HG03575 (cell line): Measurements from ENCODE around the gene KNDC1.
"Not testable (repeated sequence)": the region's sequence is repeated elsewhere in the genome, so short reads cannot be mapped to it uniquely, and the experiment has no call there.

Source experiments
- ATAC-seq: cut with Tn5 transposase; IDR thresholded peaks from one replicate; pipeline ENCODE4 v1.9.1; 2021; ENCODE audit not compliant: unreplicated experiment, insufficient number of reproducible peaks, low FRiP score; ENCODE audit errors: extremely low read depth

The KNDC1 gene

DNA sequence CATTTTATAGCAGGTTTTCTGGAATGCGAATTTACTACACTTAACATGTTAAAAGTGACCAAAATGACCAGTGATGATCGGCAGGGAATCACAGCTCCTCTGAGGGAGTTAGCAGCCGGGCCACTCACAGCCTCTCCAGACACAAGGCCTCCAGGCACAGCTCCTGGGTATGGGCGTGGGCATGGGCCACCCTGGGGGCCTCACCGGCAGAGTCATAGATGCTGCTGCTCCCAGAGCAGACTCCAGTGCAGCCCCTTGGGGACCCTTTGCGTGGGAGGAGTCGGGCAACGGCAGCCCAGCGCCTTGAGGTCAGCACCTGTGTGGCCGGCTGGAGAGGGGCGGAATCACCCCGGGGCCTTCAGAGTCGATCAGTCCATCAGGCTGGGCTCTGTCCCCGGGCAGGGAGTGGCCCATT lies 8.6 kb downstream of the KNDC1 start:
- no peak for ATAC-seq

DNA sequence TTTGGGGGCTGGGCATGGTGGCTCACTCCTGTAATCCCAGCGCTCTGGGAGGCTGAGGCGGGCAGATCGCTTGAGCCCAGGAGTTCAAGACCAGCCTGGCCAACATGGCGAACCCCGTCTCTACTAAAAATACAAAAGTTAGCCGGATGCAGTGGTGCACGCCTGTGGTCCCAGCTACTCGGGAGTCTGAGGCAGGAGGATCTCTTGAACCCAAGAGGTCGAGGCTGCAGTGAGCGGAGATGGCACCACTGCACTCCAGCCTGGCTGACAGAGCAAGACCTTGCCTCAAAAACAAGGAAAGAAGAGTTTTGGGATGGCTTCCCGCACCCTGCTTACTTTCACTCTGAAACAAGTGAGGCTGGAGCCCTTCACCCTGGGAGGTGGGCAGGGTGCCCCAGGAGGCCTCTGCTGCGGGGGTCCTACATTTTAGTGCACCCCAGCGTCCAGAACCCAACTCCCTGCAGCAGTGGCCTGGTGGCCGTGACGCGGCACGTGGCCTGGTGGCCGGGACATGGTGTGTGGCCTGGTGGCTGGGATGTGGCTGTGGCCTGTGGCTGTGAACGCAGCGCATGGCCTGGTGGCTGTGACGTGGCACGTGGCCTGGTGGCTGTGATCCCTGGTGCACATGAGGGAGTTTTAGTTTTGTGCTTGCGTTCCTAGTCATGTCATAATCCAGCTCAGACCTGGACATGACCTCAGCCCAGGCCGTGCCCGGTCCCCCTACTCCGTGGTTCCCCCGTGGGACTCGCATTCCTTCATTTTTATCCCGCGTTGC lies 9.3 kb downstream of the KNDC1 start:
- no peak for ATAC-seq

DNA sequence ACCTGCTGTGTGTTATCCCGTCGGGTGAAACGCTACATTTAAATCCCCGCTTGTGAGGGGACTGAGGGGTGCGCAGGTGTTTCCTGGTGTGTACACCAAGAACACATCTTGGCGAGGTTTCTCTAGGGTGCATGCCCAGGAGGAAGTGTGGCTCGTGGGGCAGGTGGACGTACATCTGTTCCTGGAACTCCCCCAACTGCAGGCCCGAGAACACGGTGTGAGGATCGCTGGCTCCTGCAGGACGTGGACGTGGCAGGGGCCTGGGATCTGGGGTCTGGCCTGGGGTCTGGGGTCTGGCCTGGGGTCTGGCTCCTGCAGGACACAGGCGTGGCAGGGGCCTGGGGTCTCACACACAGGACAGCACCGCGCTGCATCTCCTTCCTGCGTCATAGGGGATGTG lies 10.1 kb downstream of the KNDC1 start:
- ATAC-seq: no peak

DNA sequence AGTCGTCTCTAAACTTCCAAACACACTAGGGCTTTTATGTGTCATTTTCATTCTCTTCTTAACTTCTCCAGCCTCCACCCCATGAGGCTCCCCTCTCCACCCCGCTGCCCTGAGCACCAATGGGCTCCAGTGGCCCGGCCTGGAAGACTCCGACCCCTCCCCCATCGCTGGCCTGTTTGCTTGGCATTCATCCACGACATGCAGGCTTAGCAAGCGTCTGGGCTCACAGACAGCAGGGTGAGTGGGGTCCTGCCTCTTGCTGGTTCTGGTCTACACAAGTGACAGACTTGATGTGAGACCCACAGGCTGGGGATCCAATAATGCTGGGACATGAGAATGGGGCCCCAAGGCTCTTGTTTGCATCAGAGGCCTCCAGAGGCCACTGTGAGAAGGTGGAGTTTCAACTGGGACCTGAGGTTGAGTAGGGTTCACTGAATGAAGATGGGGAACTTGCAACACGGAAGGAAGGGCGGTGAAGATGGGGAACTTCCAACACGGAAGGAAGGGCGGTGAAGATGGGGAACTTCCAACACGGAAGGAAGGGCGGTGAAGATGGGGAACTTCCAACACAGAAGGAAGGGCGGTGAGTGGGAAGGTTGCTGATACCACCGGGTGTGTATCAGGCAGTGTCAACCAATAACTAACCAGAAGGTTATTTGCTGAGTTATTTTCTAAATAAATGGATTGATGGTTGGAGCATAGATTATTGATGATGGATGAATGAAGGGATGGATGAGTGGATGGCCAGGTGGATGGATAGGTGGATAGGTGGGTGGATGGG lies 14.0 kb downstream of the KNDC1 start:
- no peak for ATAC-seq

DNA sequence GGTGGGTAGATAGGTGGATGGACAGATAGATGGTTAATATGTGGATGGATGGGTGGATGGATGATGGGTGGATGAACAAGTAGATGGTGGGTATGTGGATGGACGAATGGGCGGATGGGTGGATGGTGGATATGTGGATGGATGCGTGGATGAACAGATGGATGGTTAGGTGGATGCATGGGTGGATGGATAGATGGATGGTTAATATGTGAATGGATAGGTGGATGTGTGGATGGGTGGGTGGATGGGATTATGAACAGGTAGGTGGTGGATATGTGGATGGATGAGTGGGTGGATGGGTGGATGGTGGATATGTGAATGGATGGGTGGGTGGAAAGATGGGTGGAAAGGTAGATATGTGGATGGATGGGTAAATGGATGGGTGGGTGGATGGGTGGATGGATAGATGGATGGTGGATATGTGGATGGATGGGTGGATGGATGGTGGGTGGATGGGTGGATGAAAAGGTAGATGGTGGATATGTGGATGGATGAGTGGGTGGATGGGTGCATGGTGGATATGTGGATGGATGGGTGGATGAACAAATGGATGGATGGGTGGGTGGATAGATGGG lies 14.8 kb downstream of the KNDC1 start:
- ATAC-seq: no peak

DNA sequence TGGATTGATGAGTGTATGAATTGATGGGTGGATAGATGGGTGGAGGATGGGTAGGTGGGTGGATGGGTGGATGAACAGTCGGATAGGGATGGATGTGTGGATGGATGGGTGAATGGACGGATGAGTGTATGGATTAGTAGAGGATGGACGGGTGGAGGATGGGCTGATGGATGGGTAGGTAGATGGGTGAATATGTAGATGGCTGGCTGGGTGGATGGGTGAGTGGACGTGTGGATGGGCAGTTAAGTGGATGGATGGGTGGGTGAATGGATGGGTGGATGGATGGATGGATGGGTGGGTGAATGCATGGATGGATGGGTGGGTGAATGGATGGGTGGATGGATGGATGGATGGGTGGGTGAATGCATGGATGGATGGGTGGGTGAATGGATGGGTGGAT lies 15.6 kb downstream of the KNDC1 start:
- ATAC-seq: not testable (repeated sequence)

DNA sequence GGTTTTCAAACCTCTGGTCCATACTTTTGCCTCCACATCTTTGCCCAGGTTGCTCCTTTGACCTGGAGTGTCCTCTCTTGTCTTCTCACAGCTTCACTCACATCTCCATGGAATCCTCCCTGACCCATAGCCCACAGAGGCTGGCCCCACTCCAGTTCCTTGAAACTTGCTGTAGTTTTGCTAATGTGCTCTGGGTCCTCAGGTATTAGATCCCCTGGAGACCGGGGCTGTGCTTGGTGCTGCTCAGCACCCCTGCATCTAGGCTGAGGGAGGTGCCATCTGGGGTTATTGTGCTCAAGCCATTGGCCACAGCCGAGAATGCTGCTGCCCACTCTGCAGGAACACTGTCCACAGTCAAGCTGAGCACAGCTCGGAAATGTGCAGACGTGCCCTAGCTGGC lies 16.5 kb downstream of the KNDC1 start:
- ATAC-seq: no peak

DNA sequence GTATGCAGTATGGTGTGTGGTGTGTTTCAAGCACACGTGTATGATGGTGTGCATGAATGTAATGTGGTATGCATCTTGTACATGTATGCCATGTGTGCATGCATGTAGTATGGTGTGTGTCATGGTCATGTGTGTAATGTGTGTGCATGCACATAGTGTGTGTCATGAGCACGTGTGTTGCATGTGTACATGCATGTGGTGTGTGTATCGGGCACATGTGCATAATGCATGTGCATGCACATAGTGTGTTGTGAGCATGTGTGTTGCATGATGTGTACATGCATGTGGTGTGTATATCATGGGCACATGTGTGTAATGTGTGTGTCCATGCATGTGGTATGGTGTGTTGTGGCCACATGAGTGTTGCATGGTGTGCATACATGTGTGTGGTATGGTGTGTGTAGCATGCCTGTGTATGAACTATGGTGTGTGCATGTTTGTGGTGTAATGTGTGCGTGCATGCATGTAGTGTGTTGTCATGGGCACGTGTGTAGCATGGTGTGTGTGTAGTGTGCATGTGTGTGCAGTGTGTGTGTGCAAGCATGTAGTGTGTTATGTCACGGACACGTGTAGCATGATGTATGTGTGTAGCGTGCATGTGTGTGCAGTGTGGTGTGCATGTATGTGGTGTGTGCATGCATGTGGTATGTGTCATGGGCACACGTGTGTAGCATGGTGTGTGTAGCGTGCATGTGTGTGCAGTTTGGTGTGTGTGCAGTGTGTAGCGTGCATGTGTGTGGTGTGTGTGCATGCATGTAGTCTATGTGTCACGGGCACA lies 17.6 kb downstream of the KNDC1 start:
- no peak for ATAC-seq

DNA sequence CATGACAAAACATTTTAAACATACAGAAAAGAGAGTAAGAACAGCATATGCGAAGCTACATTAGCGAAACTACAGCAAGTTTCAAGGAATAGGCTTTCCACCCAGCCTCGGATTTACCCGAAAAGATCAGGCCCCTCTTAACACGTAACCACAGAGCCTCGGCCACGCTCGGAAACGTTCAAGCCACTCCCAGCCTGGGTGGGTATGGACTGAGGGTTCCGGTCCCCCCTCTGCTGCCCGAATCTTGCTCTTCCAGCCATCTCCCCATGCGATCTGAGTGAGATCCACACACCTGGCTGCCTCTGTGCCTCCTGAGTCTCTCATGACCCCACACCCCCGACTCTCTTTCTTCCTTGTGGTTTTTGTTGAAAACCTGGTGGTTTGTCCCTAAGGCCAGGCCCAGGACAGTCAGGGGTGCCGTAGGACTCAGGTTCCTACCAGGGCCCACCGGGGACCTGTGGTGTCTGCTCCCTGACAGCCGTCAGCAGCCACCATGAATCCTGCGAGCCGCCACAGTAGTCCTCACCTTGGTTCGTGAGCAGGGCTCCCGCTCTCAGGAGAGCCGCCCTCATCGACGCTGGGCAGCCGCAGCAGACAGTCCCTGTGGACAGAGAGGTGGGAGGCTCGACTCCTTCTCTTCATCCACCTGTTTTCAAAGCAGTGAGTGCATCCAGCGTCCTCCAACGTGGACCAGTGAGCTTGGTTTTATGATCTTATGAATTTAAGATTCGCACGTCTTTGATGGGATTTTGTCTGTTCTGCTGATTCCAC lies 18.5 kb downstream of the KNDC1 start:
- no peak for ATAC-seq

DNA sequence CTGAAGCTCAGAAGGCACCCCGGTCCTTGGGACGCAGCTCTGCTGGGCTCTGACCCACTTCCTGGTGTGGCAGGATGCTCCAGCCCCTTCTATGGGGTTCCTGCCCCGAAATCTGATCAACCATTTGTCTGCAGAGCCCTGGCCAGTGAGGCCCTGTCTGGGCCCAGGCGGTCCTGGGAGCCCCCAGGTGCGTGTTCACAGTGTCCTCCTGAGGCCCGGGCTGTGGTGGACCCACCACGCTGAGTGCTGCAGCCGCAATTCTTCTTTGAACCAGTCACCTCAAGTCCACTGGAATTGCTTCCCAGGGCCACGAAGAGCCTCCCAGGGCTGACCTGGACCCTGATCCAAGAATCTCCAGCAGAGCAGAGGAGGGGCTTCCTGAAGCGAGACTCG lies 19.1 kb downstream of the KNDC1 start:
- no peak for ATAC-seq

DNA sequence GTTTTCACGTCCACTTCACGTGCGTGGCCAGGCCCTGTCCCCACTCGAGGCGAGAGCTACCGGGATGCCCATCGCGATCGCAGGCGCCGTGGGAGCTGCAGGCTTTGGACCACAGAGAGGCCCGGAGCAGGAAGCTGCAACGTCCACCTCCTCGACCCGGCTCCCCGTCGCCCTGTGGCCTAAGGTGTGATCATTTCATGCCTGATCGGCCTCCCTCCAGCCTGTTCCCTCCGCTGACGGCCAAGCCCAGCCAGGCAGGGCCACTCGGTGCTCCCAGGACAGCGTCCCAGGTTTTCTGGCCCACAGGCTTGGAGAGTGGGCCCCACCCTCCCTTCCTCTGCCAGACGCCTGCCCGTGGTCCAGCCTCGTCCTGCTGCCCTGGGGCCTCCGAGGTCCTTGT lies 19.6 kb downstream of the KNDC1 start:
- no peak for ATAC-seq

DNA sequence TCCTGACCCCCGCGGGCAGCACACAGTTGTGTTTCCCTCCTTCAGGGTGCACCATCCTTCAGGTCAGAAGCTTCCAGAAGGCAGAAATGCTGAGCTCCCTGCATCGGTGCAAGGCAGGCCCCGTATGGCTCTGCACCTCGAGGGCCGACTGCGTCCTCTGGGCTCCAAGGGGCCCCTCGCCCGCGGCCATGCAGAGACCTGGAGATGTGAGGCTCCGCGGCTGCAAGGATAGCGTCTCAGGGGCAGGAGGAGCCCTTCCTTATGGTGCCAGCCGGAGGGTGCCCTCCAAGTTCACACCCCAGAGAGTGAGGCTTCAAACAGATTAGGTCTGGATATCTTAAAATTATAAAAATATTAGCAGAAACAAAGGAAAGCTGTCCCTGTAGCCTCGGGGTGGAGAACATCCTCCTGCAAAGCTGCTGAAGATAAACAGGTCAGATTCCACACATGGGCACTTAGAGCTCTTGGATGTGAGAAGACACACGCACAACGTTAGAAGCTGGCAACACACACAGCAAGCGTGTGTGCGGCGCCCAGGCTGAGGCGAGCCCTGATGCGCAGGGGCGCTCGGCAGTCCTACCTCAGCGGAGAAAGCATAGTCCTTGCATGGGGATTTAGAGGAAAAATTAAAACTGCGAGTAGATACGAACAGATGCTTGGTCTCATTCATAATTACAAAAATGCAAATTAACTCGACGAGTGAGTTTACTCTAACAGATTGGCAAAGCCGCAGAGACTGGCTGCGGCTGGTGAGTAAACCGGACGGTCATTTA lies 20.4 kb downstream of the KNDC1 start:
- no peak for ATAC-seq

DNA sequence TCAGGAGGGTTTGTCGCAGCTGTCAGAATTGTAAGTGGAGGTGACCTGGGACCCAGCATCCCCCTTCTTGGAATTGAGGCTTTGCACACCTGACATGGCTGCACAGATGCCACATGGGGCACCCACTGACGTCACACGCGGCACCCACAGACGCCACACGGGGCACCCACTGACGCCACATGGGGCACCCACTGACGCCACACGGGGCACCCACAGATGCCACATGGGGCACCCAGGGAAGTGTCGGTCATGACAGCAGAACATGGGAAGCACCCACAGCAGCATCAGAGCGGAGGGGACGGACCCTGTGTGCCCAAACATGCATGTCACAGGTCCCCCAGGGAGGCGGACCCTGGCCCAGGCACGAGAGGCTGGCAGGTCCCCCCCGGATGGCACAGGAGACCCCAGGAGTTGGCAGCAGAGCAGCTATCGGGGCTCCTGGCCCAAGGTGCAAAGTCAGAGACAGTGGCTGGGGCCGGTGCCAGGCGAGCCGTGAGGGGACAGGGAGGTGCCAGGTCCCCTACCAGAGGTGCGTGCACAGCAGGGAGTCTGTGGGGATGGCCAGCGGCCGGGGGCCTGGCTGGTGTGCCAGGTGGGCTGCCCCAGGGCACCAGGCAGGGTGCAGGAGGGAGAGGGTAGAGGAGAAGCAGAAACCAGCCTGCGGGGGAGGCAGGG lies 21.1 kb downstream of the KNDC1 start:
- ATAC-seq: no peak

DNA sequence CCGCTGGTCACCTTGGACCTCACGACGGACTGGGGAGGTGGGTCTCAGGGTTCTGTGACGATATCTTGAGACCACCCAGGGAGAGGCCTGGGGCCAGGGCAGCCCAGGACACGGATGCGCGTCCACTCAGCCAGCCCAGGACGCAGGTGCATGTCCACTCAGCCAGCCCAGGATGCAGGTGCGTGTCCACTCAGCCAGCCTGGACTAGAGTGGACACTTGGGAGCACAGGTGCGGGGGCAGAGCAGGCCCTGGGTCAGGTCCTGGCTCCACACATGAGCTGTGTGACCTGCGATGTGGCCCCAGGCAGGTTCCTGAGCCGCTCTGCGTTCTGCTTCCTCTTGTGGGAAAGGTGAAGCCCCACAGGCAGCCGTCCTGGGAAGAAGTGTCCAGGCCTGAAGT lies 22.2 kb downstream of the KNDC1 start:
- no peak for ATAC-seq

DNA sequence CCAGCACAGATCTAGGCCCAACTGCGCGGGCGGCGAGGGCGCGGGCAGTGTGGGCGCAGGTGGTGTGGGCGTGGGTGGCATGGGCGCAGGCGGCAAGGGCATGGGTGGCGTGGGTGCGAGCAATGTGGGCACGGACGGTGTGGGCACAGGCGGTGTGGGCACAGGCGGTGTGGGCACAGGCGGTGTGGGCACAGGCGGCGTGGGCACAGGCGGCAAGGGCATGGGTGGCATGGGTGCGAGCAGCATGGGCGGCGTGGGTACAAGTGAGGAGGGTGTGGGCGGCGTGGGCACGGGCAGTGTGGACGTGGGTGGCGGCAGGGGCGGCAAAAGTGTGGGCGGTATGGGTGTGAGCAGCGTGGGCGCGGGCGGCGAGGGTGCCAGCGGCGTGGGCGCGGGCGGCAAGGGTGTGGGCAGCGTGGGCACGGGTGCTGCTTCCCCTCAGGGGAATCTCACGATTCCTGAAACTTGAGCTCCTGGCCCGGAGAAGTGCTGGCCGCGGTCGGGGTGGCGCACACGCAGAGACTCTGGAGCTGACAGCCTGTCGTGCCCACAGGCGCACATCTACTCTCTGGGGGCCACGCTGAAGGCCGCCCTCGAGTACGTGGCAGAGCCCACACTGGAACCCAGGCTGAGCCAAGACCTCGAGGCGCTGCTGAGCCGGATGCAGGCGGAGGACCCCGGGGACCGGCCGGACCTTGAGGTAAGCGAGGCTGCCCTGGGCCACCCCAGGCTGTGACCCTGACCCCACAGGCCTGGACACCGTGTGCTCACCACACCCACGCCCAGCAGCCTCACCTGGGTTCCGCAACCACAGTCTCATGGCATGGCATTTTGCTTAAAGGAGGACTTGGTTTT lies 23.0 kb downstream of the KNDC1 start:
- no peak for ATAC-seq

DNA sequence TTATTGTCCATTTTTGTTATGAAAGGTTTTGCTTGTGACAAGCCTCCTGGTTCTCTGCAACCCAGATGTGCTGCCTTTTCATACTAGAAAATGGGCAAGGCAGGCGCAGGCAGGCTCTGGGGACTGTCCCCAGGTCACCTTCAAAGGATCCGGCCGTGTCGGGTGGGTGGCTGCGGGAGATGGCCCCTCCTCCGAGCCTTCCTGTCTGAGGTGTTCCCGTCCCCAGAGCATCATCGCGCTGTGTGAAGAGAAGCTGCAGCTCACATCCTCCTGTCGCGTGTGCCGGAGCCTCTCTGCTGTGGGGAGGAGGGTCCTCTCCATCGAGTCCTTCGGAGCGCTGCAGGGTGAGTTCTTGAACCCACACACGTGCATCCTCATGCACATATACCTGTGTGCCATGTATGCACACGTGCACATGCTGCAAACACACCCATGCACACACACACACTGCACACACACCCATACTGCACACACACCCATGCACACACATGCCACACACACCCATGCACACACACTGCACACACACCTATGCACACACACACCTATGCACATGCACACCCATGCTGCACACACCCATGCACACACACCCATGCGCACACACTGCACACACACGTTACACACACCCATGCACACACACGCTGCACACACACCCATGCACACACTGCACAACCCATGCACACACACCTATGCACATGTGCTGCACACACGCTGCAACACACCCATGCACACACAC lies 23.8 kb downstream of the KNDC1 start:
- no peak for ATAC-seq
